Endodermal cell (in vitro differentiated cells): ENCODE measurements around the gene ACKR2. TPM values are rescaled to one million over a fixed set of nuclear protein-coding genes. Genes with fewer than 3 reads are reported as not detected.

Source experiments
- DNase-seq: peaks from one replicate; pipeline ENCODE4 v3.0.0-alpha.2; 2017
- H3K27ac ChIP-seq: 2 replicates; pipeline ENCODE4 v1.5.1; 2013; ENCODE audit warnings: mild to moderate bottlenecking, low read depth, low read length, moderate library complexity
- H3K27me3 ChIP-seq: 2 replicates; pipeline ENCODE4 v1.6.1; 2013; ENCODE audit warnings: mild to moderate bottlenecking, low read length, moderate library complexity; ENCODE audit not compliant: insufficient read depth, control insufficient read depth, poor library complexity, severe bottlenecking
- H3K36me3 ChIP-seq: 2 replicates; pipeline ENCODE4 v1.7.0; 2013; ENCODE audit warnings: mild to moderate bottlenecking, low read length, moderate library complexity; ENCODE audit not compliant: control insufficient read depth, insufficient read depth
- H3K4me1 ChIP-seq: one replicate; pipeline ENCODE4 v1.7.0; 2013; ENCODE audit warnings: low read length; ENCODE audit not compliant: control insufficient read depth, insufficient read depth
- H3K4me3 ChIP-seq: 2 replicates; pipeline ENCODE4 v1.5.1; 2013; ENCODE audit warnings: mild to moderate bottlenecking, low read length, moderate library complexity
- H3K9ac ChIP-seq: 2 replicates; pipeline ENCODE4 v1.6.1; 2013; ENCODE audit warnings: mild to moderate bottlenecking, low read length, moderate library complexity; ENCODE audit not compliant: poor library complexity, severe bottlenecking; ENCODE audit errors: extremely low read depth
- H3K9me3 ChIP-seq: 2 replicates; pipeline ENCODE4 v1.6.1; 2013; ENCODE audit warnings: mild to moderate bottlenecking, low read length, moderate library complexity; ENCODE audit not compliant: control insufficient read depth
- H3K27ac Mint-ChIP-seq: 2 replicates; pipeline ENCODE4 v1.8.0; 2020; ENCODE audit warnings: mixed read lengths
- H3K27me3 Mint-ChIP-seq: 2 replicates; pipeline ENCODE4 v1.8.0; 2021; ENCODE audit warnings: mild to moderate bottlenecking, mixed read lengths; ENCODE audit not compliant: insufficient read depth
- H3K36me3 Mint-ChIP-seq: 2 replicates; pipeline ENCODE4 v1.8.0; 2020; ENCODE audit warnings: low read depth, mixed read lengths
- H3K4me1 Mint-ChIP-seq: 2 replicates; pipeline ENCODE4 v1.8.0; 2020; ENCODE audit warnings: mixed read lengths
- H3K4me3 Mint-ChIP-seq: 2 replicates; pipeline ENCODE4 v1.8.0; 2020; ENCODE audit warnings: mild to moderate bottlenecking, moderate library complexity, mixed read lengths
- H3K9me3 Mint-ChIP-seq: 2 replicates; pipeline ENCODE4 v1.8.0; 2020; ENCODE audit warnings: mild to moderate bottlenecking, mixed read lengths
- WGBS, 2 experiments: methylation state at CpG; one replicate each; pipeline versions ENCODE4 v1.1.5 to v1.1.7; 2013; ENCODE audit warnings: missing lambda C conversion rate in 2 of 2, mixed read lengths in 1 of 2; ENCODE audit not compliant: insufficient coverage in 1 of 2, insufficient read length in 1 of 2; 5-methylcytosine and 5-hydroxymethylcytosine counted together
- total RNA-seq, 2 donors: library from RNA; stranded (reverse); fragmentation: NEBNext Ultra II Directional in 1 of 2; extraction: Animal tissue kit (Norgen Biotek cat#: 25700) in 1 of 2; gene quantifications; 2 replicates in 1 of 2; 3 replicates in 1 of 2; pipeline ENCODE4 v1.2.1, GENCODE V29; 2021
- TF ChIP-seq, protein P1 (sequence below): fragments of 200-600 bp; sonication (generic); conservative IDR thresholded peaks from 2 replicates; pipeline ENCODE4 v1.5.0; 2021; ENCODE audit warnings: antibody characterized with exemption, mild to moderate bottlenecking

ACKR2 gene
- total RNA-seq, 2 donors from 2014 or later, result 1.1 TPM

DNA sequence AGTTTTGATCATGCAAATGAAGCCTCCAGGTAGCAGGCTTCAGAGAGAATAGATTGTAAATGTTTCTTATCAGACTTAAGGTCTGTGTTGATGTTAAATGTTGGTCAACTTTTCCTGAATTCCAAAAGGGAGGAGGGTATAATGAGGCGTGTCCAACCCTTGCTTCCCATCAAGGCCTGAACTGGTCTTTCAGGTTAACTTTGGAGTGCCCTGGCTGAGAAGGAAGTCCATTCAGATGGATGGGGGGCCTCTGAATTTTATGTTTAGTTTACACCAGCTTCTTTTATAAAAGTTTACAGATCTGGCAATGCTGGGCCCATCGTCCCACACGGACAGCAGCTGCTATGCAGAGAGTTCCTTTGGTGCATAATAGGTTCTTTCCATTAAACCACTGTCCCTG is 45.1 kb upstream of the ACKR2 start:
- H3K4me1 Mint-ChIP-seq, result no peaks in the 10 kb centered on the region

DNA sequence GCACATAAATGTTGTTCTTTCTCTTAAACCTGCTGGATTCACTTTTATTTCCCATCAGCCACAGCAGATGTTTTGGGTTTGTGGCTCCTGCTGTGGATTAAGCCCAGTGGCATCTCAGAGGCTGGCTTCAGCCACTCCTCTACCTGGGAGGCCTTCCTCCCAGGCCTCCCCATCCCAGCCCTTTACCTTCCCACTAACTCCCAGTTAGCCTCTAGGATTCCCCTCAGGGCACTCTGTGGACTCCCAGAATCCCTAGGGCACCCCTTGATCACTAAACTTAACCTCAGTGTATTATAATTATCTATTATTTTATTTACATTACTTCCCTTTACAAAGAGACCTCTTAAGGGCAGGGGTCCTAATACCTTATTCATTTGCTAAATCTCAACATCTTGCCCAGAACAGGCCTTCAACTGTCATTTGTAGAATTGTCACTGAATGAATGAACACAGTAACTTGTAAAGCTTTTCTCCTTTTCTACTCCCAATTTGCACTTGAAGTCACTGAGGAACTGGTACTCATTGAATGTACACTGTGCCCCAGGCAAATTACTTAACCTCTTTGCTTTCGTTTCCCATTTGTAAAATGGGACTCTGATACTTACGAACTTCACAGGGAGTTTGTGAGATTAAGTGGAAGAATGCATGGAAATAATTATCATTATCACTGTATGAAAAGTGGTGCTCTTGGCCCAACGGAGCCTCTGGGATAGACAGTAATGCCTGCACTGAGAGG is 44.5 kb upstream of the ACKR2 start:
- Histone ChIP-seq H3K36me3 (no peaks in the 10 kb centered on the region), H3K27me3 (no peaks in the 10 kb centered on the region), H3K4me1 (no peaks in the 10 kb centered on the region), H3K9me3 (peaks cover 11% of the 10 kb centered on the region), H3K9ac (no peak overlapping the region), H3K4me3 (no peak overlapping the region), H3K27ac (no peak overlapping the region)
- DNase-seq, result no peak
- peaks cover 4% of the 10 kb centered on the region for H3K9me3 Mint-ChIP-seq
- no peak overlapping the region for H3K4me3 Mint-ChIP-seq
- TF ChIP-seq, protein P1, sequence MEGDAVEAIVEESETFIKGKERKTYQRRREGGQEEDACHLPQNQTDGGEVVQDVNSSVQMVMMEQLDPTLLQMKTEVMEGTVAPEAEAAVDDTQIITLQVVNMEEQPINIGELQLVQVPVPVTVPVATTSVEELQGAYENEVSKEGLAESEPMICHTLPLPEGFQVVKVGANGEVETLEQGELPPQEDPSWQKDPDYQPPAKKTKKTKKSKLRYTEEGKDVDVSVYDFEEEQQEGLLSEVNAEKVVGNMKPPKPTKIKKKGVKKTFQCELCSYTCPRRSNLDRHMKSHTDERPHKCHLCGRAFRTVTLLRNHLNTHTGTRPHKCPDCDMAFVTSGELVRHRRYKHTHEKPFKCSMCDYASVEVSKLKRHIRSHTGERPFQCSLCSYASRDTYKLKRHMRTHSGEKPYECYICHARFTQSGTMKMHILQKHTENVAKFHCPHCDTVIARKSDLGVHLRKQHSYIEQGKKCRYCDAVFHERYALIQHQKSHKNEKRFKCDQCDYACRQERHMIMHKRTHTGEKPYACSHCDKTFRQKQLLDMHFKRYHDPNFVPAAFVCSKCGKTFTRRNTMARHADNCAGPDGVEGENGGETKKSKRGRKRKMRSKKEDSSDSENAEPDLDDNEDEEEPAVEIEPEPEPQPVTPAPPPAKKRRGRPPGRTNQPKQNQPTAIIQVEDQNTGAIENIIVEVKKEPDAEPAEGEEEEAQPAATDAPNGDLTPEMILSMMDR, result no peak
- H3K36me3 Mint-ChIP-seq, result no peaks in the 10 kb centered on the region
- H3K4me1 Mint-ChIP-seq, result no peaks in the 10 kb centered on the region
- no peaks in the 10 kb centered on the region for H3K27me3 Mint-ChIP-seq
- H3K27ac Mint-ChIP-seq, result no peak overlapping the region
- 78 to 95% methylated on average over 1 to 3 of the region's 3 CpGs for WGBS, 2 experiments

More for the DNA sequence above, 45.1 kb upstream of the ACKR2 start:
- H3K27me3 ChIP-seq, result no peaks in the 10 kb centered on the region
- DNase-seq, result no peak
- peaks cover 11% of the 10 kb centered on the region for H3K9me3 ChIP-seq
- no peaks in the 10 kb centered on the region for H3K4me1 ChIP-seq
- Mint-ChIP-seq H3K36me3 (no peaks in the 10 kb centered on the region), H3K4me3 (no peak overlapping the region), H3K9me3 (peaks cover 3% of the 10 kb centered on the region), H3K27me3 (peaks cover 2% of the 10 kb centered on the region), H3K27ac (no peak overlapping the region)
- no peak overlapping the region for H3K9ac ChIP-seq
- no peak overlapping the region for H3K4me3 ChIP-seq
- TF ChIP-seq, protein P1, result no peak
- H3K27ac ChIP-seq, result no peak overlapping the region
- H3K36me3 ChIP-seq, result no peaks in the 10 kb centered on the region
- 89 to 93% methylated on average over 2 to 3 of the region's 3 CpGs for whole genome bisulfite sequencing, 2 experiments

DNA sequence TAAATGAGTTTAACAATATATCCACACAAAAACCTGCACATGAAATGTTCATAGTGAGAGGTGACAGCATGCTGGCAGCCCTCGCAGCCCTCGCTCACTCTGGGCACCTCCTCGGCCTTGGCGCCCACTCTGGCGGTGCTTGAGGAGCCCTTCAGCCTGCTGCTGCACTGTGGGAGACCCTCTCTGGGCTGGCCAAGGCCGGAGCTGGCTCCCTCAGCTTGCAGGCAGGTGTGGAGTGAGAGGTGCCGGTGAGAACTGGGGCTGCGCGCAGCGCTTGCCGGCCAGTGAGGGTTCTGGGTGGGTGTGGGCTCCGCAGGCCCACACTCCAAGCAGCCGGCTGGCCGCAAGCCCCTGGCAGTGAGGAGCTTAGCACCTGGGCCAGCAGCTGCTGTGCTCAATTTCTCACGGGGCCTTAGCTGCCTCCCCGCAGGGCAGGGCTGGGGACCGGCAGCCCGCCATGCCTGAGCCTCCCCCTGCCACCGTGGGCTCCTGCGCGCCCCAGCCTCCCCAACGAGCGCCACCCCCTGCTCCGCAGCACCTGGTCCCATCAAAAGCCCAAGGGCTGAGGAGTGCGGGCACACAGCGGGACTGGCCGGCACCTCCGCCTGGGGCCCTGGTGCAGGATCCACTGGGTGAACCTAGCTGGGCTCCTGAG is 39.6 kb upstream of the ACKR2 start:
- Mint-ChIP-seq H3K4me3 (no peak overlapping the region), H3K36me3 (no peaks in the 10 kb centered on the region), H3K9me3 (peaks cover 12% of the 10 kb centered on the region), H3K27me3 (peaks cover 29% of the 10 kb centered on the region), H3K27ac (no peak overlapping the region), H3K4me1 (no peaks in the 10 kb centered on the region)
- no peaks in the 10 kb centered on the region for H3K9me3 ChIP-seq
- H3K27me3 ChIP-seq, result peaks cover 6% of the 10 kb centered on the region
- H3K9ac ChIP-seq, result no peak overlapping the region
- H3K4me1 ChIP-seq, result no peaks in the 10 kb centered on the region
- no peaks in the 10 kb centered on the region for H3K36me3 ChIP-seq
- no peak overlapping the region for H3K27ac ChIP-seq
- H3K4me3 ChIP-seq, result no peak overlapping the region
- TF ChIP-seq, protein P1, result no peak
- DNase-seq, result no peak
- WGBS, 2 experiments, result 93 to 100% methylated on average over 14 to 28 of the region's 28 CpGs
